Stimulated activated CD4-positive, alpha-beta T cell treated with anti-CD3 and anti-CD28 coated beads, Interleukin-1b, Interleukin-23, amount 100 ng/mL, for 48 hours (primary cell): ENCODE results near the gene PRKAG3.
"Not testable (repeated sequence)": the region's sequence is repeated elsewhere in the genome, so short reads cannot be mapped to it uniquely, and the experiment has no call there.

Source experiments
- DNase-seq: peaks from one replicate; pipeline ENCODE4 v3.0.0-alpha.2; 2020

PRKAG3 gene

DNA sequence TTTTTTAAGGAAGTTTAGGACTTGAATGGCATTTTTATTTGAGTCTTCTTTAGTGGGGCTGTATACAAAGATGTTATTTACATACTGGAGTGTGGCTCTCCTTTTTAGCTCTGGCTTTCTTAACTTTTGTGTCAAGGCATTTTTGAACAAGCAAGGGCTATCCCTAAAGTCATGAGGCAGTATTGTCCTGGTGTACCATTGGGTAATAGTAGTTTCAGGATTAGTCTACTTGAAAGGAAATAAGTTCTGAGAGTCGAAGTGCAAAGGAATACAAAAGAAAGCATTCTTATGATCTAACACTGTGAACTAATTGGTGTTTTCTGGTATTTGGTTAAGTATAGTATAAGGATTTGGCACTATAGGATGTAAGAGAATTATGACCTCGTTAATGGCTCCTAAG lies 51.6 kb downstream of the PRKAG3 start:
- no peak for DNase-seq

DNA sequence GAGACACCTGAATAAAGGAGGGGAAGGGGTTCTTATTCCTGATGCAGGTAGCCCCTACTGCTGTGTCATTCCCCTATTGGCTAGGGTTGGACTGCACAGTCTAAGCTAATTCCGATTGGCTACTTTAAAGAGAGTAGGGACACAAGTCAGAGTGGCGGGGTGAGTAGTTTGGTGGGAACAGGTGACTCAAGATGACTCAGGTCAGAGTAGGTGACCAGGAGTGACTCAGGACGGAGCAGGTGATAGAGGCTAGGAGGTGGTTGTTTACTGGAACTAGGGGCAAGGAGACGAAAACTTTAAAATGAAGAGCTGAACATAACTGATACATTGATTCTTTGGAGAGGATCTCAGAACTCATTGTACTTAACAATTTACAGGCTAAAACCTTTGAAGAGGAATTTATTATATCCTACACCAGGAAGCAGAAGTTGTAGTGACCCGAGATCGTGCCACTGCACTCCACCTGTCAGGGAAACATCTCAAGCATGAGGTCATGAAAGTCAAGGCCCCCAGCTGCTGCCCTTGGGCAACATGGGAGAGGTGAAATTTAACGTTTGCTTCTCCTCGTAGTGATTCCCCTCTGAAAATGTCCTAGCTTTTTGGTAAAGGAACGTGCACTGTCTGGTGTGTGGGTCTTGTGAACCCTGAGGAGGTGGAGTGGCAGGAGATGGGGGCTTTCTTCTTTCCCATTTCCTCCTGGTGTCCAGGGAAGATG lies 54.2 kb downstream of the PRKAG3 start:
- peak; percentile 6 for DNase-seq

DNA sequence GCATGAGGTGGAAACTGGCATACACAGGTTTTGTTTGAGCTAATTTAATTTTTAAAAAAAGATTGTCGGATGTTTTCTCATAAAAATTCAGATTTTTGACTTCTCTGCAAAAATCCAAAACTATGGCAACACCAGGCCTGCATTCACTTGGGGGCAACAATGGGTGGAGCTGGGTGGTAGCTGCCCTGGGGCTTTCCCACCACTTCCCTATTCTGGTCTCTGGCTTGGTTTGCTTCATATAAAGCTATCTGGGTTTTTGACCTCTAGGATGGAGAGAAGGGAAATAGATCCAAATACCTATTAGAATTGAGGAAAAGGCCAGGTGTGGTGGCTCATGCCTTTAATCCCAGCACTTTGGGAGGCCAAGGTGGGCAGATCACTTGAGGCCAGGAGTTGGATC lies 55.1 kb downstream of the PRKAG3 start:
- no peak for DNase-seq

DNA sequence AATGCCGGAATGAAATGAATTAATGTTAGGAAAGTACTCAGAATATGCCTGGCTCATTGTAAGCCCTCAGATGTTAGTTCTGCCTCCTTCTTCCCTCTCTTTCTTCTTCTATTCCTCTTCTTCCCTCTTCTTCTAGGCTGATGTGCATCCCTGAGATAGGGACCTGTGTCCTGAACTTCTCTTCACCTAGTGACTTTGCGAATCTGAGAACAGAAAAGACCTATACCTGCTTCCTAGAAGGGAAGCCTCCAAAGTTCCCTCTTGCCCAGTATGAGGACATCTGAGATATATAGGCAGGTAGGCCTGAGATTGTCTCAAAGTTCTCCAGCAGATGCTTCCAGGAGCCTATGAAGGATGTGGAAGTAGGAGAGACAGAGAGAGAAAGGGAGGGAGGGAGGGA lies 57.7 kb downstream of the PRKAG3 start:
- no peak for DNase-seq

DNA sequence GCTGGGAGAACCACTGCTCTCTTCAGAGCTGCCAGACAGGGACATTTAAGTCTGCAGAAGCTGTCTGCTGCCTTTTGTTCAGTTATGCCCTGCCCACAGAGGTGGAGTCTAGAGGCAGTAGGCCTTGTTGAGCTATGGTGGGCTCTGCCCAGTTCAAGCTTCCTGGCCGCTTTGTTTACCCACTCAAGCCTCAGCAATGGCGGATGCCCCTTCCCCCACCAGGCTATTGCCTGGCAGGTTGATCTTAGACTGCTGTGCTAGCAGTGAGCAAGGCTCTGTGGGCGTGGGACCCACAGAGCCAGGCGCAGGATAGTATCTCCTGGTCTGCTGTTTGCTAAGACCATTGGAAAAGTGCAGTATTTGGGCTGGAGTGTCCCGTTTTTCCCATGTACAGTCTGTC lies 58.8 kb downstream of the PRKAG3 start:
- DNase-seq, result not testable (repeated sequence)
